ENCODE results near the gene ASB7. TPM values are rescaled to one million over a fixed set of nuclear protein-coding genes. Genes with fewer than 3 reads are reported as not detected.

The ASB7 gene
- total RNA-seq, 4 donors from 2014 or later = 11.4 to 12.7 (median 12.1) TPM

DNA sequence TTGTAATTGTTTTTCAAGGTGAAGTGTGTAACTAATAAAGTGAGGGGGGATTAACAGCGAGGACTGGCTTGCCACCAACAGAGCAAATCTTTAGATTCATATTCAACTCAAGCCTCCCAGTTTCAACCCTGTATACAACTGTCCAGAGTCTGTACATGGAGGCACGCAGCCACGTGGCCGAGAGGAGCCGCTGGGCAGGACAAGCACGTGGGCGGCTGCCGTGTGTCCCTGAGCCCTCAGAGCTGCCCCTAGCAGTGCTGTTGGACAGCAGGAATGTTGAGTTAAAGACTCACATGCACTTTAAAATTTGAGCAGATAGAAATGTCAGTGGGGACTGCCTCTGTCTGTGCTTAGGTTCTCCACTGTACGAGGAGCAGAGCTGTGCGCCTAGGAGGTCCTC, 29.4 kb downstream of the ASB7 start:
- Histone ChIP-seq H3K4me3 (no peak overlapping the region), H3K9me3 (no peaks in the 10 kb centered on the region), H3K4me1 (peaks cover 0 to 3% (median 0%) of the 10 kb centered on the region in 4 donors), H3K27ac (no peak overlapping the region), H3K27me3 (no peaks in the 10 kb centered on the region), H3K36me3 (peaks cover 0 to 32% (median 0%) of the 10 kb centered on the region in 3 donors)
- DNase-seq (ENCODE audit: low spot score in 2 of 2) = no peak
- TF ChIP-seq POLR2A (IDR thresholded peaks at IDR 0.05) (no peak), EP300 (IDR thresholded peaks at IDR 0.05) (no peak)
- TF ChIP-seq, protein P1, sequence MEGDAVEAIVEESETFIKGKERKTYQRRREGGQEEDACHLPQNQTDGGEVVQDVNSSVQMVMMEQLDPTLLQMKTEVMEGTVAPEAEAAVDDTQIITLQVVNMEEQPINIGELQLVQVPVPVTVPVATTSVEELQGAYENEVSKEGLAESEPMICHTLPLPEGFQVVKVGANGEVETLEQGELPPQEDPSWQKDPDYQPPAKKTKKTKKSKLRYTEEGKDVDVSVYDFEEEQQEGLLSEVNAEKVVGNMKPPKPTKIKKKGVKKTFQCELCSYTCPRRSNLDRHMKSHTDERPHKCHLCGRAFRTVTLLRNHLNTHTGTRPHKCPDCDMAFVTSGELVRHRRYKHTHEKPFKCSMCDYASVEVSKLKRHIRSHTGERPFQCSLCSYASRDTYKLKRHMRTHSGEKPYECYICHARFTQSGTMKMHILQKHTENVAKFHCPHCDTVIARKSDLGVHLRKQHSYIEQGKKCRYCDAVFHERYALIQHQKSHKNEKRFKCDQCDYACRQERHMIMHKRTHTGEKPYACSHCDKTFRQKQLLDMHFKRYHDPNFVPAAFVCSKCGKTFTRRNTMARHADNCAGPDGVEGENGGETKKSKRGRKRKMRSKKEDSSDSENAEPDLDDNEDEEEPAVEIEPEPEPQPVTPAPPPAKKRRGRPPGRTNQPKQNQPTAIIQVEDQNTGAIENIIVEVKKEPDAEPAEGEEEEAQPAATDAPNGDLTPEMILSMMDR (IDR thresholded peaks at IDR 0.05) = no peak
- 66 to 69% methylated on average over 10 of the region's 10 CpGs for WGBS, 2 donors

DNA sequence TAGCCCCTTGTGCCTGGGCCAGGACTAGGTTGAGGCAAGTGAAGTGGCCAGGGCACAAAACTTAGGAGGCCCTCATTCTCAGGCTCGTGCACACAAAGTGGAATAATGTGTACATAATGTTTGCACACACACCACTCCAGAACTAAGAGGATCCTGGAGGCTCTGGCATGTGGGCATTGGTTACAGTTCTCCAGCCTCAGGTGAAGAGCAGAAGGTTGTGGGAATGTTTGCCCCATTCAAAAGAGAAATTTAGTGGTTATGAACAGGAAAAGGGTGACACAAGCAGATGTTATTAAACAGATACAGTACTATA, 31.3 kb downstream of the ASB7 start:
- Histone ChIP-seq H3K4me3 (no peak overlapping the region), H3K27ac (no peak overlapping the region), H3K9me3 (no peaks in the 10 kb centered on the region), H3K36me3 (peaks cover 0 to 32% (median 0%) of the 10 kb centered on the region in 3 donors), H3K27me3 (no peaks in the 10 kb centered on the region), H3K4me1 (peaks cover 0 to 3% (median 0%) of the 10 kb centered on the region in 4 donors)
- no peak for TF ChIP-seq POLR2A (IDR thresholded peaks at IDR 0.05)
- TF ChIP-seq, protein P1 (IDR thresholded peaks at IDR 0.05) = no peak
- no peak for TF ChIP-seq EP300 (IDR thresholded peaks at IDR 0.05)
- 77 to 83% methylated on average over 1 of the region's 1 CpG for WGBS, 2 donors
- no peak for DNase-seq (ENCODE audit: low spot score in 2 of 2)

GRCh38 chr15:100635406-100636071, 33.1 kb downstream of the ASB7 start:
- no peak for DNase-seq (ENCODE audit: low spot score in 2 of 2)
- Histone ChIP-seq H3K27ac (no peak overlapping the region), H3K9me3 (no peaks in the 10 kb centered on the region), H3K36me3 (peaks cover 0 to 20% (median 0%) of the 10 kb centered on the region in 3 donors), H3K27me3 (no peaks in the 10 kb centered on the region), H3K4me1 (peaks cover 0 to 3% (median 0%) of the 10 kb centered on the region in 4 donors), H3K4me3 (no peak overlapping the region)
- WGBS, 2 donors = 73 to 76% methylated on average over 11 of the region's 11 CpGs
- TF ChIP-seq, protein P1 (IDR thresholded peaks at IDR 0.05) = no peak
- TF ChIP-seq EP300 (IDR thresholded peaks at IDR 0.05) (no peak), POLR2A (IDR thresholded peaks at IDR 0.05) (no peak)

GRCh38 chr15:100638177-100638730, 35.9 kb downstream of the ASB7 start:
- H3K4me1 ChIP-seq = no peaks in the 10 kb centered on the region
- no peak overlapping the region for H3K4me3 ChIP-seq
- TF ChIP-seq, protein P1 (IDR thresholded peaks at IDR 0.05) = no peak
- no peak for TF ChIP-seq POLR2A (IDR thresholded peaks at IDR 0.05)
- TF ChIP-seq EP300 (IDR thresholded peaks at IDR 0.05) = no peak
- H3K36me3 ChIP-seq = no peaks in the 10 kb centered on the region
- WGBS, 2 donors = 91 to 94% methylated on average over 11 of the region's 11 CpGs
- no peaks in the 10 kb centered on the region for H3K27me3 ChIP-seq
- DNase-seq (ENCODE audit: low spot score in 2 of 2) = no peak
- H3K27ac ChIP-seq = no peak overlapping the region
- no peaks in the 10 kb centered on the region for H3K9me3 ChIP-seq

DNA sequence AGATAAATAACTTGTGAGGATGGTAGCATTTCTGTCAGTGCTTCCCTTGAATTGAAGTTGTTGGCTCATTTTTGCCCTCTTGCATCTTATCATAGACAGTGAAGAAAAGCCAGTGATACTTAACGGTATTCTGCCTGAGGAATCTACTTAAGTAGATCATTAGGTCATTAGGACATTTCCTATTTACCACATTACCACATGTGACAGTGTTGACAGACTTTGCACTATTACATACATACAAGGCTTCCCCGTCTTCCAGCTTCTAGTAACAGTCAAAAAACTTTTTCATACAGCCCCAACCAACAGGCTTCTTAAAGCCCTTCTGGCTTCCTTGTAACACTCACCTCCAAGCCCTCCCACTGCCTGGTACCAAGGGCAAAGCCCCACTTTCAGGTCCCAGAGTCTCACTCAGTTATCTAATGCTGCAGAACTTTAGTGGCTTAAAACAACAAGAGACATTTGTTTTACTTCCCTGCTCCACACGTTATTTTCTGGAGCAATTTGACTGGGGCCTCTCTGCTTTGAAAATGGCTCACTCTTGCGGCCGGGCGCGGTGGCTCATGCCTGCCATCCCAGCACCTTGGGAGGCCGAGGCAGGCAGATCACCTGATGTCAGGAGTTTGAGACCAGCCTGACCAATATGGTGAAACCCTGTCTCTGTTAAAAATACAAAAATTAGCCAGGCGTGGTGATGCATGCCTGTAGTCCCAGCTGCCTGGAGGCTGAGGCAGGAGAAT, 40.0 kb downstream of the ASB7 start:
- TF ChIP-seq POLR2A (IDR thresholded peaks at IDR 0.05) (no peak), EP300 (IDR thresholded peaks at IDR 0.05) (no peak)
- TF ChIP-seq, protein P1 (IDR thresholded peaks at IDR 0.05) = no peak
- no peaks in the 10 kb centered on the region for H3K4me1 ChIP-seq
- no peaks in the 10 kb centered on the region for H3K27me3 ChIP-seq
- no peaks in the 10 kb centered on the region for H3K9me3 ChIP-seq
- H3K27ac ChIP-seq = no peak overlapping the region
- DNase-seq (ENCODE audit: low spot score in 2 of 2) = no peak
- WGBS, 2 donors = 81 to 84% methylated on average over 9 of the region's 9 CpGs
- no peak overlapping the region for H3K4me3 ChIP-seq
- no peaks in the 10 kb centered on the region for H3K36me3 ChIP-seq
